Activated CD4-positive, alpha-beta T cell treated with anti-CD3 and anti-CD28 coated beads, Interleukin-2, amount 10 ng/mL, durations not matched to agents 24 days and 14 days (primary cell): Measurements from ENCODE around the gene FANCG. TPM values are rescaled to one million over a fixed set of nuclear protein-coding genes. Genes with fewer than 3 reads are reported as not detected.

Source experiments
- DNase-seq: peaks from one replicate; pipeline ENCODE4 v3.0.0; 2022
- H3K27ac Mint-ChIP-seq: one replicate; pipeline ENCODE4 v1.8.0; 2022; ENCODE audit warnings: mild to moderate bottlenecking, mixed read lengths
- H3K27me3 Mint-ChIP-seq: one replicate; pipeline ENCODE4 v1.8.0; 2022; ENCODE audit warnings: mixed read lengths
- H3K36me3 Mint-ChIP-seq: one replicate; pipeline ENCODE4 v1.8.0; 2022; ENCODE audit warnings: low read depth, mild to moderate bottlenecking, mixed read lengths
- H3K4me1 Mint-ChIP-seq: one replicate; pipeline ENCODE4 v1.8.0; 2021; ENCODE audit warnings: mixed read lengths
- H3K4me3 Mint-ChIP-seq: one replicate; pipeline ENCODE4 v1.8.0; 2022; ENCODE audit warnings: mild to moderate bottlenecking, moderate library complexity, mixed read lengths
- H3K9me3 Mint-ChIP-seq: one replicate; pipeline ENCODE4 v1.8.0; 2021; ENCODE audit warnings: mixed read lengths
- intact Hi-C: fragments of 100-400 bp; cut with micrococcal nuclease; formaldehyde crosslinking; loops from one replicate; pipeline ENCODE4 v1.15.1; 2023
- total RNA-seq: library from RNA; stranded (reverse); gene quantifications from 2 replicates; pipeline ENCODE4 v1.2.3, GENCODE V29; 2022

The FANCG gene
- 114 and 122 TPM in 2 replicates for total RNA-seq

- peak within 1 kb of the TSS; percentile 99 for H3K4me3 Mint-ChIP-seq
- peak within 1 kb of the TSS; percentile 100 for H3K27ac Mint-ChIP-seq
- peak; percentile 96 for DNase-seq
- H3K9me3 Mint-ChIP-seq = no peaks in the 10 kb centered on the region
- intact Hi-C loops = loop anchor here (1.0 kb wide), 5 partner anchors 7 to 35 kb away; partner anchors contain the start of genes PIGO, STOML2 and VCP
- no peaks in the 10 kb centered on the region for H3K27me3 Mint-ChIP-seq
- peaks cover 24% of the 10 kb centered on the region for H3K36me3 Mint-ChIP-seq
- H3K4me1 Mint-ChIP-seq = peaks cover 30% of the 10 kb centered on the region
Observed at GRCh38 chr9:35079426-35080341, at the start of gene FANCG. Gene FANCG (minus strand): TSS chr9:35079942. CDS start chr9:35079524, 418 bp downstream.

- Mint-ChIP-seq H3K4me1 (peaks cover 37% of the 10 kb centered on the region), H3K27me3 (peaks cover 2% of the 10 kb centered on the region), H3K36me3 (no peaks in the 10 kb centered on the region), H3K27ac (peak overlapping the region; percentile 94), H3K9me3 (no peaks in the 10 kb centered on the region), H3K4me3 (peak overlapping the region; percentile 91)
- intact Hi-C loops = loop anchor here (1.0 to 10.0 kb wide), 5 partner anchors 142 to 698 kb away; partner anchors contain the start of genes HINT2 and SPAG8
- DNase-seq = peak; percentile 96
Observed at GRCh38 chr9:35116898-35117551, 37.3 kb upstream of the FANCG start.

GRCh38 chr9:35116539-35116897 lies 36.8 kb upstream of the FANCG start:
- H3K4me3 Mint-ChIP-seq = peak overlapping the region; percentile 91
- DNase-seq = no peak
- H3K27ac Mint-ChIP-seq = peak overlapping the region; percentile 94
- peaks cover 42% of the 10 kb centered on the region for H3K4me1 Mint-ChIP-seq
- intact Hi-C loops = loop anchor here (1.0 to 10.0 kb wide), 5 partner anchors 143 to 698 kb away; partner anchors contain the start of genes HINT2 and SPAG8
- H3K9me3 Mint-ChIP-seq = no peaks in the 10 kb centered on the region
- H3K27me3 Mint-ChIP-seq = peaks cover 2% of the 10 kb centered on the region
- no peaks in the 10 kb centered on the region for H3K36me3 Mint-ChIP-seq

GRCh38 chr9:35115680-35116538 lies 36.2 kb upstream of the FANCG start, which contains the start of gene ATOSB:
Gene ATOSB (minus strand): TSS chr9:35115862. CDS start chr9:35108274, 7,588 bp downstream.
- H3K27me3 Mint-ChIP-seq = no peaks in the 10 kb centered on the region
- intact Hi-C loops = loop anchor here (1.0 to 10.0 kb wide), 5 partner anchors 143 to 699 kb away; partner anchors contain the start of genes HINT2 and SPAG8

GRCh38 chr9:35114840-35115628 lies 35.3 kb upstream of the FANCG start:
- intact Hi-C loops = loop anchor here (1.0 to 10.0 kb wide), 5 partner anchors 35 to 1298 kb away; partner anchors contain the start of genes CREB3, HINT2, SPAG8 and TLN1
- H3K27ac Mint-ChIP-seq = peak overlapping the region; percentile 94
- no peaks in the 10 kb centered on the region for H3K27me3 Mint-ChIP-seq
- H3K9me3 Mint-ChIP-seq = no peaks in the 10 kb centered on the region
- H3K4me3 Mint-ChIP-seq = peak overlapping the region; percentile 91
- H3K4me1 Mint-ChIP-seq = peaks cover 51% of the 10 kb centered on the region
- peak; percentile 83 for DNase-seq
- H3K36me3 Mint-ChIP-seq = no peaks in the 10 kb centered on the region

More at GRCh38 chr9:35115680-35116538, 36.2 kb upstream of the FANCG start, which contains the start of gene ATOSB:
- peak within 1 kb of the TSS; percentile 91 for H3K4me3 Mint-ChIP-seq
- no peaks in the 10 kb centered on the region for H3K9me3 Mint-ChIP-seq
- H3K27ac Mint-ChIP-seq = peak within 1 kb of the TSS; percentile 94
- H3K36me3 Mint-ChIP-seq = no peaks in the 10 kb centered on the region
- DNase-seq = peak; percentile 98
- H3K4me1 Mint-ChIP-seq = peaks cover 45% of the 10 kb centered on the region

GRCh38 chr9:35114113-35114839 lies 34.5 kb upstream of the FANCG start:
- intact Hi-C loops = loop anchor here (1.0 to 10.0 kb wide), 5 partner anchors 34 to 1297 kb away; partner anchors contain the start of genes CREB3, HINT2, SPAG8 and TLN1
- H3K4me1 Mint-ChIP-seq = peaks cover 54% of the 10 kb centered on the region
- H3K27me3 Mint-ChIP-seq = no peaks in the 10 kb centered on the region
- H3K36me3 Mint-ChIP-seq = no peaks in the 10 kb centered on the region
- peak overlapping the region; percentile 91 for H3K4me3 Mint-ChIP-seq
- peak; percentile 94 for DNase-seq
- H3K27ac Mint-ChIP-seq = peak overlapping the region; percentile 94
- H3K9me3 Mint-ChIP-seq = no peaks in the 10 kb centered on the region

- Mint-ChIP-seq H3K4me1 (peaks cover 54% of the 10 kb centered on the region), H3K4me3 (peak overlapping the region; percentile 71), H3K9me3 (no peaks in the 10 kb centered on the region), H3K36me3 (no peaks in the 10 kb centered on the region), H3K27me3 (no peaks in the 10 kb centered on the region), H3K27ac (peak overlapping the region; percentile 85)
- peak; percentile 61 for DNase-seq
- intact Hi-C loops = loop anchor here (5.0 to 10.0 kb wide), 4 partner anchors 535 to 1295 kb away; partner anchors contain the start of genes CREB3, HINT2, SPAG8 and TLN1
Observed at GRCh38 chr9:35112257-35113020, 32.7 kb upstream of the FANCG start.

GRCh38 chr9:35111001-35111933 lies 31.5 kb upstream of the FANCG start:
- Mint-ChIP-seq H3K9me3 (no peaks in the 10 kb centered on the region), H3K27me3 (no peaks in the 10 kb centered on the region), H3K36me3 (peaks cover 2% of the 10 kb centered on the region), H3K4me3 (peak overlapping the region; percentile 71), H3K4me1 (peaks cover 49% of the 10 kb centered on the region), H3K27ac (peak overlapping the region; percentile 85)
- intact Hi-C loops = loop anchor here (1.0 to 10.0 kb wide), 10 partner anchors 8 to 1294 kb away; partner anchors contain the start of genes CREB3, DNAJB5, FANCG and HINT2
- DNase-seq = peak; percentile 98

GRCh38 chr9:35110327-35110761 lies 30.6 kb upstream of the FANCG start:
- intact Hi-C loops = loop anchor here (5.0 to 10.0 kb wide), 4 partner anchors 537 to 1293 kb away; partner anchors contain the start of genes CREB3, HINT2, SPAG8 and TLN1
- H3K36me3 Mint-ChIP-seq = peaks cover 10% of the 10 kb centered on the region
- H3K27ac Mint-ChIP-seq = no peak overlapping the region
- H3K4me3 Mint-ChIP-seq = peak overlapping the region; percentile 71
- peaks cover 42% of the 10 kb centered on the region for H3K4me1 Mint-ChIP-seq
- DNase-seq = peak; percentile 55
- H3K9me3 Mint-ChIP-seq = no peaks in the 10 kb centered on the region
- no peaks in the 10 kb centered on the region for H3K27me3 Mint-ChIP-seq

GRCh38 chr9:35108946-35109575 lies 29.3 kb upstream of the FANCG start:
- no peaks in the 10 kb centered on the region for H3K9me3 Mint-ChIP-seq
- DNase-seq = no peak
- H3K4me1 Mint-ChIP-seq = peaks cover 30% of the 10 kb centered on the region
- intact Hi-C loops = no loop called here
- no peaks in the 10 kb centered on the region for H3K27me3 Mint-ChIP-seq
- peaks cover 16% of the 10 kb centered on the region for H3K36me3 Mint-ChIP-seq
- no peak overlapping the region for H3K27ac Mint-ChIP-seq
- no peak overlapping the region for H3K4me3 Mint-ChIP-seq
